Thyroid gland (tissue), 4 donors: ENCODE results near the gene CACFD1. TPM values are rescaled to one million over a fixed set of nuclear protein-coding genes. Genes with fewer than 3 reads are reported as not detected.

Experiments used
- DNase-seq, 2 donors: peaks; one replicate each; pipeline ENCODE4 v3.0.0-alpha.2; 2019
- H3K27ac ChIP-seq, 3 donors: fragments of 200-600 bp; sonication (generic); 1 replicate in 2 of 3; 2 replicates in 1 of 3; pipeline ENCODE4 v1.5.1; 2016 to 2019; ENCODE audit warnings: mild to moderate bottlenecking in 1 of 3, moderate library complexity in 1 of 3
- H3K27me3 ChIP-seq: fragments of 200-600 bp; sonication (generic); one replicate; pipeline ENCODE4 v1.5.1; 2019
- H3K36me3 ChIP-seq, 2 donors: fragments of 200-600 bp; sonication (generic); one replicate each; pipeline ENCODE4 v1.5.1; 2016 to 2019
- H3K4me1 ChIP-seq, 2 donors: fragments of 200-600 bp; sonication (generic); one replicate each; pipeline ENCODE4 v1.5.1; 2017 to 2019
- H3K4me3 ChIP-seq, 3 donors: fragments of 200-600 bp; sonication (generic); replicated peaks in 1 of 3; 1 replicate in 2 of 3; 2 replicates in 1 of 3; pipeline ENCODE4 v1.5.1; 2016; ENCODE audit warnings: mild to moderate bottlenecking in 1 of 3
- H3K9me3 ChIP-seq: fragments of 200-600 bp; sonication (generic); one replicate; pipeline ENCODE4 v1.5.1; 2017
- CTCF ChIP-seq, 6 experiments: fragments of 200-600 bp in 3 of 6; fragments of 450-650 bp in 3 of 6; sonication (generic) in 3 of 6; IDR thresholded peaks; one replicate each; pipeline ENCODE4 v1.5.1; 2016 to 2019; ENCODE audit warnings: antibody characterized with exemption in 6 of 6, mild to moderate bottlenecking in 2 of 6, inconsistent platforms in 1 of 6, moderate library complexity in 1 of 6
- POLR2A ChIP-seq, 2 donors: fragments of 450-650 bp; IDR thresholded peaks; one replicate each; pipeline ENCODE4 v1.6.1; 2017; ENCODE audit warnings: antibody characterized with exemption in 2 of 2, mild to moderate bottlenecking in 2 of 2, moderate library complexity in 1 of 2
- WGBS, 2 donors: methylation state at CpG; one replicate each; pipeline ENCODE4 v1.1.5; 2017; 5-methylcytosine and 5-hydroxymethylcytosine counted together
- intact Hi-C: fragments of 100-400 bp; cut with DNase I; formaldehyde crosslinking; loops from one replicate; pipeline ENCODE4 v1.15.1; 2023
- total RNA-seq, 4 donors: library from RNA; depleted of rRNA; stranded (reverse); fragments of >200 nt; gene quantifications; one replicate each; pipeline ENCODE4 v1.2.3, GENCODE V29; 2016

The CACFD1 gene
- total RNA-seq, result 10 to 100 TPM; 21.4 to 36.7 (median 33.5) TPM

GRCh38 chr9:133459476-133460404 is at the start of gene CACFD1:
TSS of gene CACFD1 (plus strand) at chr9:133459978. CDS start at chr9:133460067, 89 bp downstream.
- Histone ChIP-seq H3K27ac (peak within 1 kb of the TSS; percentile 91 to 99 (median 91)), H3K27me3 (no peaks in the 10 kb centered on the region), H3K4me3 (peak within 1 kb of the TSS; percentile 47 to 60 (median 58)), H3K9me3 (no peaks in the 10 kb centered on the region), H3K36me3 (no peaks in the 10 kb centered on the region), H3K4me1 (peaks cover 6 to 15% of the 10 kb centered on the region in 2 donors)
- WGBS, 2 donors, result 0 to 3% methylated on average over 3 to 20 of the region's 86 CpGs
- TF ChIP-seq POLR2A (IDR thresholded peaks at IDR 0.05) (peak in 1 of 2 donors; percentile 87), CTCF (IDR thresholded peaks at IDR 0.05) (peak in 1 of 6 experiments; percentile 4)
- peak; percentile 98 to 99 for DNase-seq
- intact Hi-C loops, result no loop called here

GRCh38 chr9:133415170-133415569 is 44.6 kb upstream of the CACFD1 start:
- no peak overlapping the region for H3K4me3 ChIP-seq
- TF ChIP-seq POLR2A (IDR thresholded peaks at IDR 0.05) (no peak), CTCF (IDR thresholded peaks at IDR 0.05) (no peak)
- intact Hi-C loops, result no loop called here
- H3K27me3 ChIP-seq, result no peaks in the 10 kb centered on the region
- DNase-seq, result no peak
- H3K4me1 ChIP-seq, result peaks cover 11 to 12% of the 10 kb centered on the region in 2 donors
- 81 to 84% methylated on average over 1 of the region's 1 CpG for WGBS, 2 donors
- H3K36me3 ChIP-seq, result peaks cover 9 to 34% of the 10 kb centered on the region in 2 donors
- no peaks in the 10 kb centered on the region for H3K9me3 ChIP-seq
- no peak overlapping the region for H3K27ac ChIP-seq

DNA sequence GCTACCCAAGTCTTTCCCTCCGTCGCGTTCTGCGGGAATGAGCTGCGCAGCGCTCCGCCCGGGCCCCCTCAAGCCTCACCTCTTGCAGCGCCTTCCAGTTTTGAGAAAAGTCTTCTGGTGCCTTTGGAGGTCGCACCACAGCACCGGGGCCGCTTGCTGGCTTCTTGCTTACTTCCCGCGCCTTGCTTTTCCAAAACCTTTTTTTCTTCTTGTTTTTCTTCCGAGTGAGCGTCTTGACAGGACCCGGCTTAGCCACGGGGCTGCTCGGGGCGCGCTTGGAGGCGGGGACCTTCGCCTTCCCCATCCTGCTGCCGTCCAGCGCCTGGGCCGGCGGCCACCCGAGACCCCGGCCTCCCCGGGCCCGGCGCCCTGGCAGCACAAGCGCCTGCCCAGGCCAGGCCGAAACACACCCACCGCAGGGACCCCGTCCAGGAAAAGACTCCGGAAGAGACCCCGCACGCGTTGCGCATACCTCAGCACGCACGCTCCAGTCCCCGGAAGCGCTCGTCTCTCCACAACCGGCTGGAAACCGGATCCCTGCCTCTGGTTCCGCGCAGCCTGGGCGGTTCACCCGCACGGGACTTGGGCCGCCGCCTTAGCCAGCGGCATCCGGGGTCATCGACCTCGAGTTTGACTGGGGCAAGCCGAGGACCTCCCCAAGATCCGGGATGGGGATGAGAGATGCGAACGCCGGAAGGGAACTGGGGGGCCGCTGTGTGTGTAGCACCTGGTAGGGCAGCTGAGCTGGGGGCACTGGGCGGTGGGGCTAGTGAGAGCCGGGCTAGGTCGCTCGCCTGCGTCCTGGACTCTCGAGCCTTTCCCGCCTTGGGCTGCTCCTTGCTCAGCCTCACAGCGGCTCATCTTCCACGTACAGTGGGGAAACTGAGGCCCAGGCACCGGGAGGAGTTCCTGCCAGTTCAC is 42.0 kb upstream of the CACFD1 start, which contains the start of gene REXO4:
REXO4 (minus strand) TSS at position 470 of the 921 bp plus-strand sequence; CDS start at position 304, 166 bp downstream.
- Histone ChIP-seq H3K4me3 (peak within 1 kb of the TSS; percentile 72 to 90 (median 78)), H3K27me3 (no peaks in the 10 kb centered on the region), H3K4me1 (peaks cover 11 to 12% of the 10 kb centered on the region in 2 donors), H3K9me3 (no peaks in the 10 kb centered on the region), H3K27ac (peak within 1 kb of the TSS; percentile 61 to 83 (median 82)), H3K36me3 (peaks cover 0 to 7% of the 10 kb centered on the region in 2 donors)
- intact Hi-C loops, result no loop called here
- 0% methylated on average over 32 of the region's 75 CpGs for WGBS, 2 donors
- peak; percentile 72 to 75 for DNase-seq
- TF ChIP-seq POLR2A (IDR thresholded peaks at IDR 0.05), result peak in 1 of 2 donors; percentile 33
- peak in 1 of 6 experiments; percentile 9 for TF ChIP-seq CTCF (IDR thresholded peaks at IDR 0.05)

GRCh38 chr9:133419005-133419404 is 40.8 kb upstream of the CACFD1 start:
- Histone ChIP-seq H3K4me1 (peaks cover 11 to 12% of the 10 kb centered on the region in 2 donors), H3K36me3 (peaks cover 0 to 3% of the 10 kb centered on the region in 2 donors), H3K9me3 (no peaks in the 10 kb centered on the region), H3K4me3 (no peak overlapping the region), H3K27me3 (no peaks in the 10 kb centered on the region), H3K27ac (no peak overlapping the region)
- TF ChIP-seq CTCF (IDR thresholded peaks at IDR 0.05) (no peak), POLR2A (IDR thresholded peaks at IDR 0.05) (no peak)
- no peak for DNase-seq
- intact Hi-C loops, result no loop called here
- WGBS, 2 donors, result 76 to 82% methylated on average over 13 of the region's 13 CpGs
